T47D (cell line): Measurements from ENCODE around the gene USP11.

Experiments
- DNase-seq, 2 experiments: peaks; one replicate each; pipeline versions ENCODE4 v3.0.0 to v3.0.0-alpha.2; 2011 to 2012; ENCODE audit warnings: low read depth in 1 of 2, low spot score in 1 of 2
- JUND ChIP-seq: IDR thresholded peaks from 2 replicates; pipeline ENCODE4 v1.6.1; 2012; ENCODE audit warnings: low read depth
- in situ Hi-C: cut with HindIII; loops from 2 replicates; pipeline ENCODE4 v1.10.0; 2016; ENCODE audit warnings: low sequenced_read_pairs, low pct_unique_long_range_greater_than_20kb

The USP11 gene

DNA sequence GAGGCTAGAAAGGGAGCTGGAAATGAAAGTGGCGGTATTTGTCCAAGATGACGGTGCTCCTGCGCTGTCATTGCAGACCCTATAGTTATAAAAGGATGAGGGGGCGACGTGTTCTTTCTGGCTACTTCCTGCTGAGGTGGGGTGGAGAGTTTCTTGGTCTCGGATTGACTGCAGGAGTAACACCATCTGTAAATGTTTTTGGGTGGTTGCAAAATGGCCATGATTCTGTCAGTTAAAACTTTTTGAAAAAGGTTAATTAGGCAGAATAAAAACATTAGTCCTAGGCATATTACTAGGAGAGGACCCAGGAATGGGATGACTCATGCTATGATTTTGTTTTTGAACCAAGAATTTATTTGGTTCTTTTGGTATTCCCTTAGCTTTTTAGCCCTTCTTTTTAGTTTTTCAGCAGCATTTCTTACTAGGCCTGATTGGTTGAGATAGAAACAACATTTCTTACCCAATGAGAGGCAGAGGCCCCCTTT is 53.1 kb downstream of the USP11 start:
- in situ Hi-C loops = no loop called here
- no peak for DNase-seq

DNA sequence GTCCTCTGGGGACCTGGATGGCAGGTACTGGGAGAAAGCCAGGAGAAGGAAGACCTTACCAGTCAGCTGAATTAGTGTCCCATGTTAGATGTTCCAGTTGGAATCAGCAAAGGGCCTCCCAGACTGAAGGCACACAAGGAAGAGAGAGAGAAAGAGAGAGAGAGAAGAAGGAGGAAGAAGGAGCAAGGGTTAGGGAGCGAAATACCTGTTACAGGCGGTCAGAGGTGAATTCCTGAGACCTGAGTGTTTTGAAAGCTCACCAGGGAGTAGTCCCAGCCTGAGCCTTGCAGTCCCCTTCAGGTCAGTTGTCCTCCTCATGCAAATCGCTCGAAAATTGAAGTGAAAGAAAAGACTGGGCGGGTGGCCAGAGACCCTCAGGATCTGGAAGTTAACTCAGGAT is 60.3 kb downstream of the USP11 start:
- in situ Hi-C loops = no loop called here
- no peak for TF ChIP-seq JUND
- no peak for DNase-seq

More for the DNA sequence above, 53.1 kb downstream of the USP11 start:
- TF ChIP-seq JUND = no peak

DNA sequence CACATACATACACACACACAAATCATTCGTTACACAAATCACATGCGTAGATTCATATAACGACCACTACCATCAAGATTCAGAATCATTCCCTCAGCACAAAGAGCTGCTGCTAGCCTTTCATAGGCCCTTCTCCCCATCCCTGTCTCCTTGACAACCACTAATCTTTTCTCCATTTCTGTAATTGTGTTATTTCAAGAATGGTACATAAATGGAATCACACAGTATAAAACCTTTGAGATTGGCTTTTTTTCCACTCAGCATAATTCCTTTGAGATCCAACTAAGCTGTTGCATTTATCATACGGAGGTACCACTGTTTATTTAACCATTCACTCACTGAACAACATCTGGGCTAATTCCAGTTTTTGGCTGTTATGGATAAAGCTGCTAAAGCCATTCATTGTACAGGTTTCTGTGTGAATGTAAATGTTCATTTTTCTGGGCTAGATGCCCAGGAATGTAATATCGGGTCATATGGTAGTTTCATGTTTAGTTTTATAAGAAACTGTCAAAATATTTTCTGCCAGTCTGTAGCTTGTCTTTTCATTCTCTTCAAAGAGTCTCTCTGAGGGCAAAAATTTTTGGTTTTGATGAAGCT is 64.1 kb downstream of the USP11 start:
- in situ Hi-C loops = no loop called here
- no peak for TF ChIP-seq JUND

DNA sequence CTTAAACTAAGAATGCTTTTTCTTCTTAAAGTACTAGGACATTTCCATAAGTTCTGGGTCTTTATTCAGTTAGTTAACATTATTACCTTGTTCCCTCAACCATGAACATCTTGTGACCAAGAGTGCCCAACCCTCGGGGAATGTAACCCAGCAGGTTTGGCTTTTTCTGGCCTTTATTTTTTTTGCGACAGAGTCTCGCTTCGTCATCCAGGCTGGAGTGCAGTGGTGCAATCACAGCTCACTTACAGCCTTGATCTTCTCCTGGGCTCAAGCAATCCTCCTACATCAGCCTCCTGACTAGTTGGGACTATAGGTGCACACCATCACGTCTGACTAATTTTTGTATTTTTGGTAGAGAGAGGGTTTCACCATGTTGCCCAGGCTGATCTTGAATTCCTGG is 65.1 kb downstream of the USP11 start:
- peak in 1 of 2 experiments; percentile 86 for DNase-seq
- no peak for TF ChIP-seq JUND
- in situ Hi-C loops = no loop called here

More for the DNA sequence above, 64.1 kb downstream of the USP11 start:
- no peak for DNase-seq
